Caki2 (cell line): Measurements from ENCODE around the gene HSPBP1. TPM values are rescaled to one million over a fixed set of nuclear protein-coding genes. Genes with fewer than 3 reads are reported as not detected.
A peak's percentile ranks its signal among the peaks of the same experiment; 100 is the strongest.

Source experiments
- DNase-seq: peaks from one replicate; pipeline ENCODE4 v3.0.0-alpha.2; 2015; ENCODE audit warnings: low read depth
- in situ Hi-C: cut with HindIII; loops from 2 replicates; pipeline ENCODE4 v1.10.0; 2016; ENCODE audit warnings: low sequenced_read_pairs, low pct_unique_long_range_greater_than_20kb, mixed read lengths
- total RNA-seq: library from RNA; depleted of rRNA; stranded (reverse); fragments of >200 nt; shearing (Covaris generic); gene quantifications from 2 replicates; pipeline ENCODE4 v1.2.3, GENCODE V29; 2014; ENCODE audit warnings: low replicate concordance

The HSPBP1 gene
- total RNA-seq, 1 experiment from 2014 or later: 145 TPM

DNA sequence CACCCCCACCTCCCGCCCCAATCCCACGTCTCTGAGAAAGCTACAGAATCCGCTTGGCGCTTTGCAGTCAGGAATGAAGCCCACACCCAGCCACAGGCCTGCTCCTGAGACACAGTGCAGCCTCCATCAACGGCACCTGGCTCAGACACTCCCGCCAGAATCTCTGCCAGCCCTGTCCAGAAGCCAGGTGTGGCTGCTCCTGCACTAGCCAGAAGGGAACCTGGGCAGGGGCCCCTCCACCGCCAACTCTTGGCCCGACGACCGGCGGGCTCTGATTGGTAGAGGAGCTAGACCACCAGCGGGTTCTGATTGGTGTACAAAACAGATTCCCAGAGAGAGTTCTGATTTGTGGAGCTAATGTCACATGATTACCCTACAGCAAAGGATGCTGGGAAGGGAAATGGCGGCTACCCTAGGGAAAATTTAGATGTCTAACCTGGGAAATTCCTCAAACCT is 18.2 kb downstream of the HSPBP1 start:
- DNase-seq: no peak

DNA sequence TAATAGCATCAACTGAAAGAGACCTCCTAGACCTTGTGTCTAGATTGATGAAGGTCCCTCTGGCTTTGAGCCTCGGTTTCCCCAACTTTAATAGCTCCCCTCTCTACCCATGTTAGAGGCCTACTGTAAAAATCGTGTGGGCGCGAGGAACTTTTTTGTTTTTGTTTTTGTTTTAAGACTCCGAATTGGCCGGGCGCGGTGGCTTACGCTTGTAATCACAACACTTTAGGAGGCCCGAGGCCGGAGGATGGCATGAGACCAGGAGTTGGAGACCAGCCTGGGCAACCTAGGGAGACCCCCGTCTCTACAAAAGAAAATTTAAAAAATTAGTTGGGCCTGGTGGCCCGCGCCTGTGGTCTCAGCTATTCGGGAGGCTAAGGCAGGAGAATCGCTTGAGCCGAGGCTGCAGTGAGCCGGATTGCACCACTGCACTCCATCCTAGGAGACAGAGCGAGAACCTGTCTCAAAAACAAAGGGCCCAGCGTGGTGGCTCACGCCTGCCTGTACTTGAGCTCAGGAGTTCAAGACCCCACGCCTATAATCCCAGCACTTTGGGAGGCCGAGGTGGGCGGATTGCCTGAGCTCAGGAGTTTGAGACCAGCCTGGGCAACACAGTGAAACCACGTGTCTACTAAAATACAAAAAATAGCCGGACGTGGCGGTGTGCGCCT is 20.2 kb downstream of the HSPBP1 start:
- in situ Hi-C loops: no loop called here
- no peak for DNase-seq

More for the DNA sequence above, 18.2 kb downstream of the HSPBP1 start:
- in situ Hi-C loops: no loop called here

DNA sequence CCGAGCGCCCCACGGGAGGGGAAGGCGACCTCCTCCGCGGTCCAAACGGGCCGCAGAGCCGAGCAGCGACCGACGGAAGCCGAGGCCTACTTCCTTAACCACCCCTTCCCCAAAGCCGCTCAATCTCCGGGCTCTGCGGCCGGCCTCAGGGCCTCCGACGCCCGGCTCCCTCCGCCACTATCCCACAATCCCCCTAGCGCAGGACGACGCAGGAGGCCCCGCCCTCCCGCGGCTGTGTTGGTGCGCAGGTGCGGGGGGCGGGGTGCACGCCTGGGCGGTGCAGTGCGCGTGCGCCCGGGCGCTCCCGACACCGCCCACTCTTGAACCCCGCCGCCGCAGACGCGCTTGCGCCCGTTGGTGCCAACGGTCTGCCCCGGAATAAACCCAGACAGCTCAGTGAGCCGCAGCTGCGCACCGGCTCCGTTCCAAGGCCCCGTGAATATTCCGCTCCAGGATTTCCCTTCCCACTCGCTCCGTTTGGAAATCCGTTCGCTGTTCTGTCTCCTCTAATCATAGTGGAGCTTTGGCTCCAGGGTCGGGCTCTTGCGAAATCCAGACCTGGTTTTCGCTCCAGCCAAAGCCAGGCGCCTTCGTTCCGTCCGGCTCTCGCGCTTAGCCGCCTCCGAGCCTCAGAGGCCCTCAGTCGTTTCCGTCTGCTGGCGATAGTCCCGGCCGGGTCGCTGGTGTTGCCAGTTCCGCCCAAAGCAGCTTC is 20.9 kb downstream of the HSPBP1 start, which contains the start of gene PPP6R1:
TSS of gene PPP6R1 (minus strand) at position 190 of the 712 bp plus-strand sequence. CDS start 11,914 bp downstream, outside the sequence.
- in situ Hi-C loops: no loop called here
- peak; percentile 100 for DNase-seq

- no peak for DNase-seq
- in situ Hi-C loops: no loop called here
These were observed 21.5 kb downstream of the HSPBP1 start for GRCh38 chr19:55258476-55258827.

- no peak for DNase-seq
- in situ Hi-C loops: no loop called here
These were observed 22.2 kb downstream of the HSPBP1 start for GRCh38 chr19:55257461-55258420.

GRCh38 chr19:55256562-55257460 is 23.1 kb downstream of the HSPBP1 start:
- in situ Hi-C loops: no loop called here
- no peak for DNase-seq

DNA sequence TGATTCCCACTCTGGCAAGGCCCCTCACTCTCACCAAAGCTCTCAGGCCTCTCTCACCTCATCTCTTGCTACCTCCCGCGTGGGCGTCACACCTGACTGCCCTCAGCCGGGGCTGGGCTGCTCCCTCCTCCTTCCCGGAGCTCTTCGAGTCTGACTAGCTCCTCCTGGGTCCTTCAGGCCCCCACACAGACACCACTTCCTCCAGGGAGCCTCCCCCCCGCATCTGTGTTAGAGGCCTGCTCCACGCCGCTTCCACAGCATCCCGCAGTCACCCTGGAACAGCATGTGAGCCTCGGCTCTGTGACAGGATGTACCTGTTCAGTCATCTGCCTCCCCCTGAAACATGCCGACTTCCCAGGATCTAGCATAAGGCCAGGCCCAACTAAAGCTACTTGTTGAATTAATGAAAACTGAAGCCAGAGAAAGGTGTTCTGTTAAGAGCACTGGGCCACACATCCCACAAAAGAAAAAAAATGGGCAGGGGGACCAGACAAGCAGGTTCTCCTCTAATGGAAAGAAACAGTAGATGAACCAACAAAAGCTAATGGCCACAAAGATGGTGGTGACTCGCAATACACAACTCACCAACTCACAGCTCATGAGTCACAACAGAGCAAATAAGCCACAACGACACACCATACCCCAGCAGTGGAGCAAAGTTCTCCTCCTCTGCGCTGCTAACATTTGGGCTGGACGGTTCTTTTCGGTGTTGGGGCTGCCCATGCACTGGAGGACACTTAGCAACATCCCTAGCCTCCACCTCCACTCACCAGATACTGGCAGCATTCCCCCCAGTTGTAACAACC is 24.1 kb downstream of the HSPBP1 start:
- in situ Hi-C loops: no loop called here
- DNase-seq: no peak

DNA sequence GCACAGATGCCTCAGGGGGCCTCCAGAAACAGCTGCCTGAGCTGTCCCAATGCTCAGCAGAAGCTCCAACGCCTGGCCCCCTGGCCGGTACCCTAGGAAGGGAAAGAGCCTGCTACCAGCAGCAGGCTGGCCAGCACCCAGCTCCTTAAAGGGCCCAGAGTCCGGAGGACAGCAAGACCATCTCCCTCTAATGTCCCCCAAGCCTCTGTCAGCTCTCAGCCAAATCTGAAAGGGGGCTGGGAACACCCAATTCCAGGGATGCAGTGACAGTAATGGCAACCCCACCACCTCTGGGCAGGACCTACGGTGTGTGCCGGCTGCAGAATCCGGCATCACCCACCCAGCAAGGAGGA is 25.3 kb downstream of the HSPBP1 start:
- in situ Hi-C loops: no loop called here
- no peak for DNase-seq

GRCh38 chr19:55253842-55254624 is 25.9 kb downstream of the HSPBP1 start:
- in situ Hi-C loops: no loop called here
- no peak for DNase-seq

DNA sequence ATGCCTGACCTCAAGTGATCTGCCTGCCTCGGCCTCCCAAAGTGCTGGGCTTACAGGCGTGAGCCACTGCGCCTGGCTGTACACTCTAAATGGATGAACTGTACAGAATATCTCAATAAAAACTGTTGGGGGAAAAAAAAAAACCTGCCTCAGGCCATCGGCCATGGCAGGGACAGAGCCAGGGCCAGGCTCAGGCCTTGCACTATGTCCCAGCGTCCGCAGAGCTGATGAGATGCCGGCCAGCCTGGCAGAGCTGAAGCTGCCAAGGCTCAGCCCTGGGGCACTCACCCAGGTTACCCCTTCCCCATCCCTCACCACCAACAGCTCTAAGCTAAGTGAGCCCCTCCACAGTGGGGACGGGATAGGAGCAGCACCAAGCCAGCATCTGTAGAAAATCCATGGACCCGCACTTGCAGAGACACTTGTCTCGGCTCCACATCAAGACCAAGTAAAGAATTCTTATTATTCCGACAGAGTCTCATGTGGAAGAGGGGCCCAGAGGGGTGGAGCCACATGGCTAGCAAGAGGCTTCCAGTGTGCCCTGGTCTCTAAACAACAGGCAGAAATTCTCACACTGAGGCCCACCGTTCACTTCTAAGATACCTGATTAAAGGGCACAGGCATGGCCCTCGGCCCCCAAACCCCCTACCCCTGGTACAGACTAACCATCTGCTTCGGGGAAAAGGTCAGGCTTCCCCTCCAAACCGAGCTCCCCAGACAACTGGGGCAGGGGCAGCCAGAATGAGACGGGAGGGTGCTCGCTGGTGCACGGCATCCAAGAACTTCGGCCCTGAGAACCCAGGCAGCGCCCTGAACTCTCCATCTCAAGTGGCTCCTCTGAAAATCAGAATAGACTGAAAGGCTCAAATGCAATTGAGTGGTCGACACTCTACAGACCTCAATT is 26.9 kb downstream of the HSPBP1 start:
- in situ Hi-C loops: no loop called here
- no peak for DNase-seq

- in situ Hi-C loops: no loop called here
- DNase-seq: peak; percentile 59
These were observed 28.4 kb downstream of the HSPBP1 start for GRCh38 chr19:55251341-55252081.

- in situ Hi-C loops: no loop called here
- DNase-seq: no peak
These were observed 29.5 kb downstream of the HSPBP1 start for GRCh38 chr19:55250262-55251036.

GRCh38 chr19:55249841-55250240 is 30.1 kb downstream of the HSPBP1 start:
- in situ Hi-C loops: no loop called here
- DNase-seq: no peak

DNA sequence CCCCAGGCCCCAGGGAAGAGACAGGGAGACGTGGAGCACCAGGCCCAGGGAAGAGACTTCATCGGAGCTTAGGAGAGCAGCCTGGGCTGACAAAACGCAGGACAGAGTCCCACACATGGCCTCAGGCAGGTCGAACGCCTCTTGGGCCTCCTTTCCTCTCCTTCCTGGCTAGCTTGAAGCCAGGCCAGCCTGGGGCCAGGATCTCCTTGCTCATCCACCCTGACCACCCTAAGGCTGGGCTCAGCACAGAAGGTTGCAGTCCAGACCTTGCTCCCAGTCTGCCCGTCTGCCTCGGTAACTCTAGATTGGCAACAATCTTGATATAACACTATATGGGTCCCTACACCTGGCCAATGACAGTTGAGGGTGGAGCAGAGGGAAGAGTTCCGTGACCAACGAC is 31.2 kb downstream of the HSPBP1 start:
- in situ Hi-C loops: no loop called here
- DNase-seq: no peak
